GM21423 (cell line): Measurements from ENCODE around the gene DUSP10.

Experiments used
- ATAC-seq: cut with Tn5 transposase; IDR thresholded peaks from one replicate; pipeline ENCODE4 v1.9.1; 2021; ENCODE audit warnings: mild to moderate bottlenecking, moderate library complexity; ENCODE audit not compliant: unreplicated experiment

DUSP10 gene

DNA sequence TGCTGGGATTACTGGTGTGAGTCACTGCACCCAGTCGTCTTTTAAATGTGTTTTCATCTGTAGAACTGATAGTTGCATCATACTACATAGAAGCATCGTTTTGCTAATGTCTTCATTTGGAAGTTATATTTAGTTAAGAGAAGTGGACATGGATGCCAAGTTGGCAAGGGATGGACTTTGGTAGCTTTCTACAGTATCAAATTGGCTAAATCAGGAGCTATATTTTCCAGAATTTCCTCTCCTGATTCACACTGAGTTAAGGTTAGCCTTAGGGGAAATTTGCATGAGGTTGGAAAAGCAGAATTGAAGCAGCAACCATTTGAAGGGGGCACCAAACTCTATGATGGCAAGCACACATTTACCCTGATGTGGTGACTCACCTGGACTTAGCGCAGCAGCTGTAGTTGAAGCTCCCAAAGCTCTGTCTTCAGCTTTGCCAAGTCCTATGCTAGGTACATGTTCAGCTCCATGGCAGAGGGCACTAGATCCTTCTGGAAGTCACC lies 43.9 kb downstream of the DUSP10 start:
- ATAC-seq = no peak

DNA sequence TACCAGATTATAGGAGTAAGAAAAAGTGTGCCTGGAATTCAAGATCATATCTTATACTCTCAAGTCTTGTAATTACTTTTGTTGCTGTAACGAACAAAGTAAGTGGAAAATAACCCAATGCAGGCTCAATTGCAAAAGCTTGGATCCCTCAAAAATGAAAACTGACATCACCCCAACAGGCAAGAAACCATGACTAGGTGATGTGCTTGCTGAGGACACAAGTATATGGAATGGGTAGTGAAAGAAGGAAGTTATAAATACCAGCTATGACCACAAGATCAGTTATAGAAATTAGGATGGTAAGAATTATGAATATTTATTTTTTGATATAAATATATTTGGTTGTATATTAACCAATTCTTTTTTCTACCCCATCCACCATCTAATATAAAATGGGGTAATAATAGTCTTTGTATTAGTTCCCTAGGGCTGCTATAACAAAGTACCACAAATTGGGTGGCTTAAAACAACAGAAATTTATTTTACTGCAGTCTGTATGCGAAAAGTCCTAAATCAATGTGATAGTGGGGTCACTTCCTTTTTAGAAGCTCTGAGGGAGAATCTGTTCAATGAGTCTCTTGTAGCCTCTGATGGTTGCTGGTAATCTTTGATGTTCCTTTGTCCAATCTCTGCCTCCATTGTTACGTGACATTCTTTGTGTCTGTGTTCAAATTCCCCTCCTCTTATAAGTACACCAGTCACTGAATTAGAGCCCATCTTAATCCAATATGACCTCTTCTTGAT lies 45.0 kb downstream of the DUSP10 start:
- no peak for ATAC-seq

DNA sequence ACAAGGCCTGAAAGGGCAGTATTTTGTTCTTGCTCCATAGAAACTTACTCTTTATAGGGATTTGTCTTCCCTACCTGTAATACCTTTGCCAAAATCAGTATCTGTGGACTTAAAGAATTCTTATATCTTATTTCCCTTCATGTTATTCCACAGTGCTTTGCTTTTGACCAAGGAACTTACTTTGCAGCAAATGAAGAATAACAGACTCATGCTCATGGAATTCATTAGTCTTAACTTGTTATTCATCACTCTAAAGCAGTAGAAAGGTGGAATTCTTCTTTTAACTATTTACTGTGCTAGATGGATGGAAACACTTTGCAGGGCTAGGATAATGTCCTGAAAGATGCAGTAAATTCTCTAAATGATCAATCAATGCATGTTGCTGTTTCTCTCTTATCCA lies 45.9 kb downstream of the DUSP10 start:
- no peak for ATAC-seq

GRCh38 chr1:221695301-221695700 lies 46.6 kb downstream of the DUSP10 start:
- no peak for ATAC-seq

GRCh38 chr1:221694109-221694508 lies 47.8 kb downstream of the DUSP10 start:
- ATAC-seq = no peak

DNA sequence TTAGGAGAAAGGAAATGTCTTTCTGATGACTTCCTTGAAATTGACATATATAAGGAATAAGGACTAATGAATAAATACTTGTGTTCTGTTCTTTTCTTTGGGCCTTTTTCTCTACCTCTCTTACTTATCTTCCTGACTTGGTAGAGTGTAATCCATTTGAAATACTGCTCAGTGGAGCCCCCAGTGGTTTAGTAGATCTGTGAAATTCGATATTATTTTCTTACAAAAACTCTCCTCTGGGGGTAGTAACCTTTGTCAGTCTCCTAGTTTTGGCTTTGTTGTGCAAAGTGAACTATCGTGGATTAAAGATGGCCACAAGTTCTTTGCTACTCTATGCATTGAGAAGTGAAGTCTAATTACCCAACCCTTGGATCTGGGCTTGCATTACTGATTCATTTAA lies 48.8 kb downstream of the DUSP10 start:
- ATAC-seq = no peak

DNA sequence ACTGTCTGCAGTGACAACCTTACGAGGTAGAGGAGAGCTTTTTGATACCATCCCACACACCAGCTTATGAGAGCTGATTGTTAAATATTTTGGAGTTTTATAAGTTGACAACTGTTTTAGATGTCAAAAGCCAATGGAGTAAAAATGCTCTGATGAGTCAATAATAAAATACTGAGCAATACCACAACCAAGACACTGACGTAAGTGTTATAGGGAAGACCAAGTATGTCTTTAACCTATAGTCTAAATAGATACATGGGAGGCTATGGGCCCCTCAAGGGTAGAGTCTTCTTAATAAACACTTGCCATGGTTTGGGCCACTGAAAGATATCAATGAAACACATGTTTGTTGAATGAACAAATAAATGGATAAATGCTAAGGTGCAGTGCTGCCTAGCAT lies 49.2 kb downstream of the DUSP10 start:
- no peak for ATAC-seq

DNA sequence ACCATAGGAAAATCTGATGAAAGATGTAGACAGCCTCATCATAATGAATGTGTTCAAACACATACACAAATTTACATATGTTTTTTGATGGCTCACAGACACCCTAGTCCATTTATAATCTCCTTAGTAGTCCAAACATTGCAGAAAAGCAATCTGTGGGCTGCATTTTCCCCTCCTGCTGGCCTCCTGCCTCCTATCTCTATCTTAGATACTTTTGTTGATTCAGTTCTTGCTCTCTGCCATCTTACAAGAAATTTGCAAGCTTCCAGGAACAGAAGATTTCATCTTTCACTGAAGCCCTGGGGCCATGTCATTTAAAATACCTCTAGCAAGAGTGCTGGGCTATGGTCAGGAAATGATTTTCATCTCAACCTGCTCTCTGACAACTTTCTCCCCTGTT lies 50.6 kb downstream of the DUSP10 start:
- ATAC-seq = no peak

DNA sequence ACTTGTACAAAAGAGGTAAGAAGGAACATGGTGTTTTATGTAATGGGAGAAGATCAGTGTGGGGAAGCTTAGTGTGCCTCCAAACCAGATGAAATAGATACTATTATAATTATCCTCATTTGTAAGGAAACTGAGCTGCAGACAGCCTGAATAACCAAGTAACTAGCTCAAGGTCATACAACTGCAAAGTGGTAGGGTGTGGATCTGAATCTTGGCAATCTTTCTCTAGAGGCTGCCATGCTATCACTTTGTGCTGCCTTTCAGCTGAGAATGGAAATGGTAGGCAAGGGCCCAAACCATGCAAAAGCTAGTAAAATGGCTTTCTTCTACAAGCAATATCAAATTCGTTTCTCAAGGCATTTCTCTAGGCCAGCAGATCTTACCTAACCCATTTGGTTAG lies 51.0 kb downstream of the DUSP10 start:
- ATAC-seq = no peak

GRCh38 chr1:221689138-221689537 lies 52.8 kb downstream of the DUSP10 start:
- no peak for ATAC-seq

GRCh38 chr1:221688488-221688843 lies 53.4 kb downstream of the DUSP10 start:
- ATAC-seq = no peak

- ATAC-seq = no peak
Observed at GRCh38 chr1:221687836-221688487, 53.9 kb downstream of the DUSP10 start.

- no peak for ATAC-seq
Observed at GRCh38 chr1:221683681-221684080, 58.2 kb downstream of the DUSP10 start.

DNA sequence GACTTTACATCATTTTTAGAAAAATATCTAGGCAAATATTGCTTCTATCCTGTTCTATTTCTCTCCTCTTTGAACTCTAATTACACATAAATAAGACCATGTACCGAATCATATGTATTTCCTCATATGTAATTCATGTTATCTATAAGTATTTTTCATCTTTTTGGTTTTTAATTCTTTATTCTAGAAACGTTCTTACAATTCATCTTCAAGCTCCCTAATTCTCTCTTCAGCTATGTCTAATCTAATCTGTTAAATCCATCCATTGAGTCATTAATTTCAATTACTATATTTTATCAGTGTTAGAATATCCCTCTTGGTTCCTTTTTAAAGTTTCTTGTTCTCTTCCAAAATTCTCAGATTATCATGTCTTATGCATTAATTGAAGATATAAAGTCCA lies 61.8 kb downstream of the DUSP10 start:
- no peak for ATAC-seq

- no peak for ATAC-seq
Observed at GRCh38 chr1:221678014-221678413, 63.9 kb downstream of the DUSP10 start.

GRCh38 chr1:221675880-221676800 lies 65.7 kb downstream of the DUSP10 start:
- ATAC-seq = no peak

DNA sequence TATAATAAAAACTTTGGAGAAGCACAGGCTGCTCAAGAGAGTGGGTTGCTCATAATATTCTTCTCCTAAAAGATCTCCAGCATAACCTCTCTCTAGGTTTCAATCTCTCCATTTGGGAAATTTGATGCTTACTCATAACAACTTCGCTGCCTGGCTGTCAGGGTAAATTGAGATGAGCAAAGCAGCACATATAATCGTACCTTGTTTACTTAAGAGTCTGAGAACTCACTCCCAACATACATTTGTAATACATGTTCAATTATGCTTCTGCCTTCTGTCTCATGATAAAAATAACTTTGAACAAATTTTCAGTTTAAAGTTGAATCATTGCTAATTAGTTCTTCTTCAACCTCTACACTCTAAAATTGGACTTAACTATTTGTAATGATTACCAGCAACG lies 68.9 kb downstream of the DUSP10 start:
- no peak for ATAC-seq

DNA sequence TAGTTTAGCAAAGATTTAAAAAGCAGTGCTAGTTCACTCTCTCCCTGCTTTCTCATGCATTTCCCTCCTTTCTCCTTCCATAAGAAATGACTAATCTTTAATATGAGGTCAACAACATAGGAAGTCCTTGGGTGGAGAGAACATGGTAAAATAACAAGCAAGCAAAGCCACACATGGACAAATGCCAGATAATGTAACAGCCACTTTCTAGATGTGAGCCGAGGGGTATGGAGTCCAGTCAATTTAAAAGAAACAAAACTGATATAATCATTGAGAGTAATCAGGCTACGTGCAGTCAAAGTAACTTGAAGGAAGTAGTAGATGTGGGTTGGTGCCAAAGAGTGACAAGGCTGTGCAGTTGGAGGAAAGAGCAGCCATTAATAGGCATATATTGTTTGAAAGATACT lies 69.6 kb downstream of the DUSP10 start:
- ATAC-seq = no peak

- no peak for ATAC-seq
Observed at GRCh38 chr1:221670081-221670480, 71.8 kb downstream of the DUSP10 start.

GRCh38 chr1:221669441-221669840 lies 72.4 kb downstream of the DUSP10 start:
- no peak for ATAC-seq

DNA sequence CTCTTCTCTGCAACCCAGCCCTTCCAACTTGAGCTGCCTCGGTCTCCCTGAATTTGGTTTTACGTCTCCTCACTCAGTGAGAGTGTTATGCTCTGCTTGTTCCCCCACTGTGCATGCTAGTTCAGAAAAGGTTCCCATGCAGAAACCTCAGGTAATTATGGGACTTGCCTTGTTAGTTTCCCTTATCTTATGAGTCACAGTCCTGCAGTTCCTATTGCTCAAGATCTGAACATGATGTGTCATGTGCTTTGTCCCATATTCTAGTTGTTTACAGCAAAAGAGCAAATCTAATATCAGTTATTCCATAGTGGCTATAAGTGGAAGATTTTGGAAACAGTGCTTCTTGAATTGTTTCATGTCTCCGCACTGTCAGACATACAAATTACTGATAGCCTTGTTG lies 74.4 kb downstream of the DUSP10 start:
- ATAC-seq = peak; percentile 75

- ATAC-seq = no peak
Observed at GRCh38 chr1:221664253-221664652, 77.6 kb downstream of the DUSP10 start.
